Ramos (cell line): Measurements from ENCODE around the gene EHD3.

Experiments
- in situ Hi-C: fragments of 300-500 bp; cut with MboI; formaldehyde crosslinking; loops from one replicate; pipeline ENCODE4 v1.14.3; 2022; ENCODE audit warnings: low sequenced_read_pairs; ENCODE audit not compliant: unreplicated experiment

Gene EHD3

DNA sequence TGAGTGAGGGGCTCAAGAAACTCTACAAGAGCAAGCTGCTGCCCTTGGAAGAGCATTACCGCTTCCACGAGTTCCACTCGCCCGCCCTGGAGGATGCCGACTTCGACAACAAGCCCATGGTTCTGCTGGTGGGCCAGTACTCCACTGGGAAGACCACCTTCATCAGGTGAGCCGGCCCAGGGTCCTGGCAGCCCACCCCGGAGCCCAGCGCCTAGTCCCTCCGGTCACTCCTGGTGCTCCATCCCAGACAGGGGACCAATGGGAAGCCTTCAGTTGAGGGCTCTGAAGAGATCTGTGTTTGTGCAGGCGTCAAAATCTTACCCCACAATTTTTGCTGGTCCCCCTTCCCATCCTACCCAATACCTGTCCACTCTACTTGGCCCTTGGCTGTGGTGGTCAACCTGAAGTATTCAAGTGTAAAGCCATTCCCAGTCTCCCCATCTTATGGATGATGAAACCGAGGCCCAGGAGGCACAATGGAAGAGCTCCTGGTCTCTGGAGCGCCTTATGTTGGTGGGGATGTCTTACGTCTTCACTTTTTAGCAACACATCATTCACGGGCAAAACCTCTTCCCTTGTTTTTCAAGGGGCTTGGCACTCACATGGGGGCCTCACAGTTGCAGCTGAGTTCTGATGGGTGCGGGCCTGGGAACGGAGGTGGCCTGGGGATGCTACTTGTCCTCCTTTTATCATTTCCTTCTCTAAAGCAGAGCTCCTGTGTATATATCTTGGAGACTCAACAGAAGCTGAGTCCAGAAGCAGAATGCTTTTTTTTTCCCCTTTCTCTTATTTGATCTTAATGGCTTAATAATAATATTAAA is 941 bp downstream of the EHD3 start:
- in situ Hi-C loops: no loop called here

DNA sequence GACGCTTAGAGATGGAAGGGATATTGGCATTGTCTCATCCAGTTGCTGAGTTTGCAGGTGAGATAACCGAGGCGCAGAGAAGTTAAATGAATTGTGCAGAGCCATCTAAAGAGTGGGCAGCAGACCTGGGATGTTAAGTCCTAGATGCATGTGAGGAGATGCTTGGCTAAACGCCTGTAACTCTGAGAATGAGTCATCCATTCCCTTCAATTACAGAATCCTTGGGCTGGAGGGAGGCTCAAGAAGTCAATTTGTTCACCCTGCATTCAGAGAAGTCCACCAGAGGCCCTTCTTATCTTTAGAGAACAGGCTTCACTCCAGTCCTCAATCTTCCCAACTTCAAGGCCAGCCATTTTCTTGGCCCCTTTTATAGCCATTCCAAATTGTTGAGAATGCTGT is 1.6 kb downstream of the EHD3 start:
- in situ Hi-C loops: no loop called here

DNA sequence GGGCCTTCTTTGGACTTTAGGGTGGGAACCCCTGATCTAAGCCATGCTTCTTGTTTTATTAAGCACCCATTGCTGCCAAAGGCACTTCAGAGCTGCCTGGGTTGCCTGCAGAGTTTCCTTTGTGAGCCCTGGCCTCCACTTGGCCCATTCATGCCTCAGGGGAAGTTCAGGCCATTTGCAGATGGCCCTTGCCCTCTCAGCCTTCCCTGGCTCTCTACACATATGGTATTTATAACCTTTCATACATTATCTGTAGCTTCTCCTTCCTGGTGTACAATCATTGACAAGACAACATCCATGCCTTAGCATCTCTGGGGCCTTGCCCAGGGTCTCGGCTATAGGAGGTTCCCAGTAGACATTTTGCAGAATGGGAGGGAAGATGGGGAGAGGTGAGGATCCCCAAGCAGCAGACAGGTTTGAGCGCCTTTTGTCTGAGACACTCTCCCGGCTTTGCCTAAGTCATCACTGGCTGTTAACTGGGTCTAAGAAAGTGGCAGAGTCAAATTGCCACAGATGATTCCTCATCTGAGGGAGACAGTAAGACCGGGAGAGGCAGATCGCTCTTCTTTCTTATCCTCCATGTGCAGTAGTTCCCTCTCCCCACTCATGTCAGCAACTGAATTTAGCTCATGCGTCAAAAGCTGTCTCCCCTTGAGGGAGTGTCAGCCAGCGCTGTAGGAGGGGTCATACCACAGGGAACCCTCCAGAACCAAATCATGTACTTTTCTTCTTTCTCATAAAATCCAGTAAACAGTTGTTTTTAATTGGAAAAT is 2.7 kb downstream of the EHD3 start:
- in situ Hi-C loops: no loop called here

GRCh38 chr2:31237348-31238017 is 3.5 kb downstream of the EHD3 start:
- in situ Hi-C loops: no loop called here

DNA sequence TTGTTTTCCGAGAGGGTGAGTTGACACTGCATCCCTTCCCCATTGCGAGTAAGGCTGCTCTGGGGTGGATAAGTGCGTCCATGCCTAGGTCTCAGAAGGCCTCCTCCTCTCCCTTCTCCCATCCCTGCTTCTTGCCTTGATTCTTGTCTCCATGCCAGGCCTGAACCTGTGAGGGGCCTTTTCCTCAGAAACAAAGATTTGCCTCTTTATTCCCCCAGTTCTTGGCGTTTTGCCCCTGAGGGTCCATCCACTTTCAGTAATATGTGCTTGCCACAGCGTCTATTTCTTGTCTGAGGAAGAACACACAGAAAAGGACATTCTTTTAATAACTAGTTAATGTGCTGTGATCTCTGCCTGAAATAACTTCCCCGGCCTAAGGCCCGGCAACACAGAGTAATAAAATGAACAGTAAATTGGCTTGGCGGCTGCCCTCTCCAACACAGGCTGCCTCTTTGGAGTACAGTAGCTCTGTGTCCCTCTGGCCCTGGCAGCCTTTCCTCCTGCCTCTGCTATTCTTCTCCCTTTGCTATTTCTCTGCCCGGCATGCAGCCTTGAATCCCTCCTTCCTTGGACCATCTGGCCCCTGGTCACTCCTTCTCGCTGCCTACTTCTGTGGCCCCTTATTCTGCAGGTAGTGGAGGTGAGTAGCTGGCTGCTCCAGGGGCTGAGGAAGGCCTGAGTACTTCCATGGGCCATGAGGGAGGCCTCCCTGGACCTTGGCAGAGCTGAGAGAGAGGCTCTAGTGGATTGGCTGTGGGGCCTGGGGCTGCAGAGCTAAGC is 4.4 kb downstream of the EHD3 start:
- in situ Hi-C loops: no loop called here

DNA sequence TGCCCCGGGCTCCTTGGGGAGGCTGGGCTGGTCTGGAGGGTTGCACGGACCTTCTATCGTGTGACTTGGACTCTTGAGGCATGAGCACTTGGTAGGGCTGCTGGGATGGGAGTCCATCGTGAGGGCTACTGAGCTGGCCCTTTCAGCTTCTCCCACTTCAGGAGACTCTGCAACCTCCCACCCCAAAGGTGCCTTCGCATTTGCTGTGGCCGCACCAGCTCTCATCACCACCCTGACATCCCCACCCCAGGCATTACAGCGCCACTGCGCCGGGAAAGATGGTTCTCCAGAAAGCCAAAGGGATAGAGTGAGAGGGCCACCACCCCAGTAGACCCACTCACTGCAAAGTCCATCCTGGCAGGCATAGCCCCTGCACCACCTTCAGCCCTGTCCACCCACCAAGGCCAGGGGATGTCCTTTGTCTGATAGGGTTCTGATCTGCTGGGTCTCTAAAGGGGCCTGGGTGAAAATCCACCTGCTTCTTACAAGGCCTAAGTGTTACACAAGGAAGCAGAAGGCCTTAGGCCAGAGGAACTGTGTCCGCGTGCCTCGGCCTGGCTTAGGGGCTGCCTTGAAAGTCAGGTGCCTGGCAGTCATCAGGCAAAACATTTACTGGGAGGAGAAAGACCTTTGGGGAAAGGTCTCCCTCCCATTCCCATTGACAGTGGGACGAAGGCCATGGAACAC is 5.1 kb downstream of the EHD3 start:
- in situ Hi-C loops: no loop called here

DNA sequence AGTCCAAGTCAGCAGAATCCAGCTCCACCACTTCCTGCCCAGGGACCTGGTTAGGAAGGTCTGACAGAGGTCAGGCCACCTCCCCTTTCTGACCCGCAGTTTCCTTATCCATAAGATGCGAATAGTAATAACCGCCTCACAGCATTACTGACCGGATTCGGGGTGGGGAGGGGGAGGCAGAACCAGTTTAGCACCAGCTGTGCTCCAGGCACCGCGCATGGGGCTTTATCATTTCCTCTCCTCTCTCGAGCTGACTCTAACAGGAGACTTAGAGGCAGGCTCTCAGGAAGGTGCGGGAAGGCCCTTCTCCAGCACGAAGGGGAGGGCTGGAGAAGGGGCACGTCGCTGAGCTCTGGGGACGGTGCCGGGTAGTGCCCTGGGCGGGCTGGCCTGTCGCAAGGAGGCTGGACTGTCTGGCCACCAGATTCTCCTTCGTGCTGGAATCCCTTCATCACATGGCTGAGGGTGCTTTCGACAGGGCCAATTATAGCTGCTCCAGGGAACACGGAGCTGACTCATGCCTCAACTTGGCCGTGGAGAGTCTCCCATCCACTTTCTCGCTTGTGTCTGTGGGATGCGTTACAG is 5.7 kb downstream of the EHD3 start:
- in situ Hi-C loops: no loop called here

DNA sequence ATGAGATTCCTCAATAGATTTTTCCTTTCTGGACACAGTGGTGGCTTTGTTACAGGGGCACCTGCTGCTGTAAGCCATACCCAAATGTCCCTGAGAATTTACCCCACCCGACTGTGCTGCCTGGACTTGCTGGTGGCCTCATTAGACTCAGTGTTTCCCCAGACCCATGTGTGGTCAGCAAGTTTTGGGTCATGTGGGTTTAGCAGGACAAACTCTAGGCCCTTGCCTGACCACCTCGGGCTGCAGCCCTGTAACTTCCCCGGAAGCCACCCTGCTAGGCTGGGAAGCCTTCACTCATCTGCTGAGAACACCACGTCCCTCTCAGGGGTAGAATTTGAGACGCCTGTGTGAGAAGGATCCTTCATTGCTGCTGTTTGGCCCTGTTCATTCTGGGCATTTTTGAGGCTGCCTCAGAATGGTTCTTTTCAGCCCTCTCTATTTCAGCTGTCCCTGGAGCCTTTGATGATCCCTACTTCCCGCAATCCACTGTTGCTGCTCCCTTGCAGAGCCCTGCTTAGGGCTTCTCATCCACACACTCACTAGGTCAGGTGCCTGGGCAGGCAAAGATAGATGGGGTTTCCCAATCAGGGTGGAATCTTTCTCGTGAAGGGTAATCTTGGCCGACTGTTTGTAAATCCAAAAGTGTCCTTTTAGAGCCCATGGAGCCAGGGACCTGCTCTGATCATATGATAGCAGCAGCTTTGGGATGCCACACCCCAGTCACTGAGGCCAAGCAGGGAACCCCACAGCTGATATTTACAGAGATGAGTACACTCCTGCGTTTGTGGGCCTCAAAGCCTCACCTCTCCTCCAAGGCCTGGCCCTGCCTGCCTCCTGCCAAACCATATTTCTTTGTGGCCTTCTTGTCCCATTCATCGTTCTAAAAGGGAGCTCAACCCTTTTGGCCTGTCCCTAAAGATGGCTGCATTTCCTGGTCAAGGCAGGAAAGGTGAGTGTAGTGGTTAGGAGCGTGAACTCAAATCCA is 6.7 kb downstream of the EHD3 start:
- in situ Hi-C loops: no loop called here

DNA sequence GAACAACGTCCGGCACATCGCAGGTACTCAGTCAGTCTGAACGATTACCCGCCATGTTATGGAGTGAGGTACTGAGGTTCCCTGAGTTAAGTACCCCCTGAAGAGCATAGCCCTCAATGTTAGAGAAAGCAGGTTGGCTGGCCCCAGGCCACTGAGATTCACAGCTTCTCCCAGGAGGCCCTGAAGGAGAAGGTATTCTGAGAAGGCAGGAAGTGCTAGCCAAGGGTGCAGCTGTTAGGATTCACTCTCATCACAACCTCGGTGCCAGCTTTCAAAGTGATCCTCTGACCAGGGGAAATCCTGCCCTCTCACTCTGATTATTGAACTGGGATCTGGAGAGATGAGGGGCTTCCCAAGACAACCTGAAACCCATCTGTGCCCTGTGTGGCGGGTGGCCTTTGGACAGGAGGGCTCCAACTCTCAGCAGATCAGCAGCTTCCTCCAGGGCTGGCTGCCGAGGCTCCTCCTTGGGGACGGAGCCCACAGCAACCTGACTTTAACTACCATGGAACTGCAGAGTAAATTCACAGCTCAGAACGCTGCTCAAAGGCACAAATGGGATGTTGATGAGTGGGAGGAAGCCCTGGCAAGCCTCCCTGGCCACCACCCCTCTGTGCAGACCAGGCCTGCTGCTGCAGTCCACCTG is 7.8 kb downstream of the EHD3 start:
- in situ Hi-C loops: no loop called here

- in situ Hi-C loops: no loop called here
These were observed 9.1 kb downstream of the EHD3 start for GRCh38 chr2:31243053-31243452.

- in situ Hi-C loops: no loop called here
These were observed 10.1 kb downstream of the EHD3 start for GRCh38 chr2:31244101-31244500.

GRCh38 chr2:31246184-31246852 is 12.4 kb downstream of the EHD3 start:
- in situ Hi-C loops: no loop called here

DNA sequence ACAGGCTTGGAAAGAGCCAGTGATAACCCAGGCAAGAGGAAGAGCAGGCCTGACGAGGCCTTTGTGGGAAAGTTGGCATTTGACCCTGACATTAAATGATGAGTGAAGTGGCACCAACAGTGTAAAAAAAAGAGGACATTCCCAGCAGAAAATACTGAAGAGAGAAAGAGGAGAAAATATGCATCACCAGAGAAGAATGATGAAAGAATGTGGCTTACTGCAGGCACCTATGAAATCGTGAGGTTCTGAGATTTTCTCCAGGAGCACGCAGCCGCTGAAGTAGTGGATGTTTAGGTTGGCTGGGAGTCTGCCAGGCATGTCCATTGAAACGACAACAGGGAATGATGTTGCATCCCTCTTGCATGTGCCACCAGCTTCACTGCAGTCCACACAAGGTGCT is 13.8 kb downstream of the EHD3 start:
- in situ Hi-C loops: no loop called here

GRCh38 chr2:31248139-31248538 is 14.2 kb downstream of the EHD3 start:
- in situ Hi-C loops: no loop called here

DNA sequence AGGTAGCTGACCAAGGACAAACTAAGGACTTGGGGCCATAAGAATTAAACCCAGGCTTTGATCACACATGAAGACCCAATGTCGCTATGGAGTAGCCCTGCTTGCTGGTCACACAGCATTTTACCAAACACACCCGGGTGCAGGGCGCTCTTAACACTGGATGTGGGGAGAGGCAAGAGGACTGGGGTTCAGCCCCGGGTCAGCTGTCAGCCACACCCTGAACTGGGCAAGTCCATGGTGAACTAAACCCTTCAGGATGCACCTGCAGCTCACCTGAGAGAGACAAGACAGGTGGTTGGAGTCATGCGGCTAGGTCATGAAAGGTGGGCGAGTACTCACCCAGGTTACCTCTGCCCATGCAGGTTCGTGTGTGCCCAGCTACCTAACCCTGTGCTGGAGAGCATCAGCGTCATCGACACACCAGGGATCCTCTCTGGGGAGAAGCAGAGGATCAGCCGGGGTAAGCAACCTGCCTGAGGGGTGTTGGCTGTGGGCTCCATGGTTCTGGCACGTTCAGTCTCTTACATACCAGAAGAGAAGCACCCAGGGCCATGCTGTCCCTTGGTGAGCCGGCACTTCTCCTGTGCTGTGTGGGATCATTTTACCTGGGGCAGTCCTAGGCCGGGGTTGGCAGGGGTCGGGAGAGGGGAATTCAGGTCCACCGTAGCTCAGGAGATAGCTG is 15.2 kb downstream of the EHD3 start:
- in situ Hi-C loops: no loop called here

DNA sequence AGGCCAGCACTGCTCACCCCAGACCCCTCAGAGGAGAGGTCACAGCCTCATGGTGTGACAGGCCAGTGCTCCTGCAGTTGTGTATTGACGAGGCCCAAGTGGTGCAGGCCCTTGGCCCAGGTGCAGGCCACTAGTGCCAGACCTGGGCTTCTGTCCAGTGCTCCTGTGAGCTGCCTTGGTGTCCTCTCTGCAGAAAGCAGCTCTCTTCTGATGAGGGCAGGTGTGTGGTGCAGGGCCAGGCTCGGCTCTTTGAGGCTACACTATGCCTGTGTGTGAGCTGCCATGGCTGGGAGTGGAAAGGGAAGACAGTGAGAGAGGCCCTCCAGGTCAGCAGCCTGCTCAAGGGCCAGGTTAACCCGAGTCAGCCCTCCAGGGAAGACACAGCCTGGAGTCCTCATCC is 17.1 kb downstream of the EHD3 start:
- in situ Hi-C loops: no loop called here

- in situ Hi-C loops: no loop called here
These were observed 17.9 kb downstream of the EHD3 start for GRCh38 chr2:31251851-31252250.
